Superior temporal gyrus (tissue), 1 donor: ENCODE measurements around the gene GNAI1.
A peak's percentile ranks its signal among the peaks of the same experiment; 100 is the strongest.

ENCODE experiments used
- DNase-seq: peaks from one replicate; pipeline ENCODE4 v3.0.0-alpha.2; 2016; ENCODE audit errors: extremely low spot score

GNAI1 gene

DNA sequence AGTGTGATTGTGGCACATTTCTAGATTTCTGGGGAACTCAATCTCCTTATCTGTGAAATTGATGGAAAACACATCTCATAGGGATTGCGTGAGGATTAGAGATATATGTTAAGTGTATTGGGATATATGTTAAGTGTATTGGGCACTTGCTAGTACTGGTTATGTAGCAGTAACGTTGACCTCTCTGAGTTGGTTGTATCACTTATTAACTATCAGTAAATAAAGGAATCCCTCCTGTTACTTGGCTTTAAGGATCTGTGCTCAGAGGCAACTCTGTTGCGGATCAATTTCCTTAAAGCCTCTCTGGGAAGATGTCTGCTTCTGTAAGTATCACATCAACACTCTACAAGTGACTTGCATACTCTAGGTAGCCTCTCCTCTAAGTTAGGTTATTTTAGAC lies 25.2 kb downstream of the GNAI1 start:
- no peak for DNase-seq

DNA sequence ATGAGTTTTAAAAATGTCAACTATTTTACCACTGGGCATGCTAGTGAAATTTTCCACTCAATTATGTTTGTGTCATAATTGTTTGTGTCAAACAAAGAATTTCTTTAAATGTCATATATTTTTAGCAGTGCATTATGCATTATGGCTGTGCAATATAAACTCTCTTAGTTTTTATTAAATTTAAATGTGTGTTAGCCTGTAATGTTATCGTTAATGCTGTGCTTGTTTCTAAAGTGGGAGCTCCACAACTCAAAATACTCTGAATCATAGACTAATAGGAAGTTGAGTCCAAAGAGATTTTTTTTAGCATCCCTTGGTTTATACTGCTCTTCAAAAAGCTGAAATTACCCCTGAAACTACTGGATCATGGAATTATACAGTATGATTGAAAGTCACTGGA lies 26.8 kb downstream of the GNAI1 start:
- DNase-seq = no peak

DNA sequence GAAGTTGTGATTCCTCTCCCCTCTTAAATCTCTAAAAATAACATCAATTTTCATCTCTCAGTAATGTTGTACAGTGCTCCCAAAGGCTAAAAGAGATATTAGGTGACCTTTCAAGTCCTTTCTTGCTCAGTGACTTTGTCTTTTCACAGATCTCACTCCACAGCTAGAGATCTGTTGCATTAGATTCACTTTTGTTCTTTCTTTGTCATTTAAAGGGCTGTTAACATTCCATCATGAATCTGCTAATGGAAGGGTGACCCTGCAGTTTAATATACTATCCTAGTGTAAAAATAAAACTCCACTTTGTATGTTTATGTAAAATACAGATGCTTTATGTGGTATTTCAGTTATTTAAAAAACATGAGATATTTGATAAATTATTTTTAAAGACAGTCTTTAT lies 30.5 kb downstream of the GNAI1 start:
- no peak for DNase-seq

DNA sequence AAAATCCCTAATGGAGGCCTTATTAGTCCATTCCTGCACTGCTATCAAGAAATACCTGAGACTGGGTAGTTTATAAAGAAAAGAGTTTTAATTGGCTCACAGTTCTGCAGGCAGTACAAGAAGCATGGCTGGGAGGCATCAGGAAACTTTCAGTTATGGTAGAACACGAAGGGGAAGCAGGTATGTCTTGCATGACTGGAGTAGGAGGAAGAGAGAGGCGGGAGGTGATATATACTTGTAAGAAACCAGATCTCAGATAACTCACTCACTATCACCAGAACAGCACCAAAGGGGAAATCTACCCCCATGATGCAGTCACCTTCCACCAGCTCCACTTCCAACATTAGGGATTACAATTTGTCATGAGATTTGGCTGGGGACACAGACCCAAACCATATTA lies 35.8 kb downstream of the GNAI1 start:
- no peak for DNase-seq

DNA sequence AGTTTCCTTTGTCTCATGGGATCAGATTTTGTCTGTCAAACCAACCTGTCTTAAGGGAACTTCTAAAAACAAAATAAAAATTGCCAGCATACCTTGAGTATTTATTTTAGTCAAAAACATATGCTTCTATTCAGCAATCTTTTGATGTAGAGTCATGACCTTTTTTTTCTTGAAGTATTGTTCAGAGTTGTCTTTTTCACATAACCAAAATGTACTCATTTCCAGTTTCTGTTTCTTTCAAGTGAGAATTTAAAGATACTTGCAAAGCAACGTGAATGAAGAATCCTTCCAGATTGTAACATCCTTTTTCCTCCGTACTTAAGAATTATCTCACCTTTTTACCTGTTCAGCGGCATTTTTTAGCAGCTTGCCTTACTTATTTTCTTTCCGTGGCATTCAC lies 37.8 kb downstream of the GNAI1 start:
- no peak for DNase-seq

DNA sequence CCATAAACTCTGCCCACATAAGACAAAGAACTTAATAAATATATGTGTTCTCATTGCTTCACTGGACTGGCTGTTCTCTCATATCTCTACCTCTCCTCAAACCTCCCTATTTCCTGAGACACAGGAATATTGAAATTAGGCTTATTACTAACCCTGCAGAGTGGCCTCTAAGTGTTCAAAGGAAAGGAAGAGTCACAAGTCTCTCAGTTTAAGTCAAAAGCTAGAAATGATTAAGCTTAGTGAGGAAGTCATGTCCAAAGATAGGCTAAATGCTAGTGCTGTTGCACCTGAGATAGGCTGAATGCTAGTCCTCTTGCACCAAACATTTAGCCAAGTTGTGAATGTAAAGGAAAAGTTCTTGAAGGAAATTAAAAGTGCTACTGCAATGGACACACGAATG lies 41.1 kb downstream of the GNAI1 start:
- DNase-seq = no peak

DNA sequence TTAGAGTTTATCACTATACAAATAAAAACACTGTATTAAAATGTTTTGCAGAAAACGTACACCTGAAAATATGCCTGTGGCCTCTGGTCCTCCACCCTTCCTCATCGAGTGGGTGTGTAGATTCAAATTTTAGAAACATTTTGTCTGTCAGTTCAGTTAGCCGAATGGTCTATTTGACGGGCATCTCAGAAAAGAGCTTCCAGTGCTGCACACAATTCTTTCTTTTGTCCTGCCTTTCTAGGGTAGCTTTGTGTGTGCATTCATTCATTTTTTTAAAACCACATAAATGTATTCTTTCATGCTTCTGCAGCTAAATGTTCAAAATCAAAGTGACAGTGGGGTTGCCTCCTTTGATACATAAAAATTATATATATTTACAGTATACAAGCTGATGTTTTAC lies 46.8 kb downstream of the GNAI1 start:
- DNase-seq = peak; percentile 82

DNA sequence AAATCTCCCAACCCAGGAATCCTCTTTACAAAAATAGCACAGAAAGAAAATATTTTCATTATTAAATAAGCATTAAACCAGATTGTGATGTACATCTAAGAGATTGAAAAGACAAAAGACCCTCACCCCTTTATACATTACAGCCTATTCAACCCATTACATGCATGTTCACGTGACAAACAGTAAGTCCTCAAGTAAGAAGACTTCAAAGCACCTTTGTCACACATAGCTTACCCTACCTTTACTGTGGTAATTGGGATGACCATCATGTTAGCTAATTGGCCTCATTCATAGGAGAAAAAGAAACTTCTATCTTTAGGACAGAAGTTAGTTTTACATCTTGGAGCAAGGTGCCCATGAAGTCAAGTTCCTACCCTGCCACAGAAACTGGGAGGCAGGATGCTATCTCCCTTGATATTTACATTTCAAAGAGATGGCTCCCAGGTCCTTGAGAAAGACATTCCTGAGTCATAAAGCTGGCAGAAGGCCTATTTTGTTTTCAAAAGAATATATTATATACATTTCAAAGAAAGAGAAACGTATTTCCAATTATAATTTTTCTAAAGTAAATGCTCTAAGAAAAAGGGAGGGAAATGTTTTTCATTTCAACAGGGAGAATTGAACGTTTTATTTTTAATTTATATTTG lies 48.1 kb downstream of the GNAI1 start:
- no peak for DNase-seq

DNA sequence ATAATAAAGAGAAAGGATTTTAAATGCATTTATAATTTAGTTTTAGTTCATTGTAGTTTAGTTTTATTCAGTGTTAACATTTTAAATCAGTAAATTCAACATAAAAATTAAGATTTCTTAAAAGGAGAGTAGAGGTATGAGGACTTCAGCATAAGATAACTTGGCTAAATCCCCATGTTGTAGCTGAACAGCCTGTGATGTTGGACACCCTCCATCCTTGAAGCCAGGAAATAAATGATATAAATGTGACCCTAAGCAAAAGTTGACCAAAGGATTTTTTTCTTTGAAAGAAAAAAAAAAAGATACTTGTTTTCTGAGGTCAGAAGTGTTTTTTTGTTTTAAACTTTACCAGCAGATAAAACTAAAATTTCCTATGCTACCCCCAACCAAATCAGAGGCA lies 48.7 kb downstream of the GNAI1 start:
- DNase-seq = no peak

DNA sequence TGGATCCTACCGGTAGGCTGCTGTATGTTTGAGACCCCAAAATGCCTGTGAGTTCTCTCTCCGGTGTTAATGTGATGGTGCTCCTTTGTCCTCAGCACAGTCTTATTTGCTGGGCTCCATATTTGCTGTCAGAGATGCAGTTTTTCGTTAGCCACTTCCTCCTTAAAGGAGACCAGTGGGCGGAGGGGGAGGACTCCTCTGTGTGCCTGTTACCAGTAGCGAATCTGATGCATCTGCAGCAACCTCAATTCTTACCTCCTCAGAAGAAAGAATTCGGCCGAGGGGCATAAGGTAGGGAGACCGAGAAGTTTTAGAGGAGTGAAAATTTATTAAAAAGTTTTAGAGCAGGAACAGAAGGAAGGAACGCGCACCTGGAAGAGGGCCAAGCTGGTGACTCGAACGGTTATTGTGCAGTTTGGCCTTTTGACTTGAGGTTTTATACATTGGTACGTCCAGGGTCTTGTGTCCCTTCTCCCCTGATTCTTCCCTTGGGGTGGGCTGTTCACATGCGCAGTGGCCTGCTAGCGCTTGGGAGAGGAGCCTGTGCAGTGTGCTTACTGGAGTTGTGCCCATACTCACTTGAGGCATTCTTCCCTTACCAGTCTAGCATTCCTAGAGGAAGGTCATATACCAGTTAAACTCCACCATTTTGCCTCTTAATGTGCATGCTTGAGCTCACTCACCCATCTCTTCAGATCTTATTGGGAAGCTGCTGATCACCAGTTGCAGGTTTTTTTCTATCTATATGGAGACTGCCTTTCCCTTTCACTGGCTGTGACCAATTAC lies 49.5 kb downstream of the GNAI1 start:
- DNase-seq = no peak

DNA sequence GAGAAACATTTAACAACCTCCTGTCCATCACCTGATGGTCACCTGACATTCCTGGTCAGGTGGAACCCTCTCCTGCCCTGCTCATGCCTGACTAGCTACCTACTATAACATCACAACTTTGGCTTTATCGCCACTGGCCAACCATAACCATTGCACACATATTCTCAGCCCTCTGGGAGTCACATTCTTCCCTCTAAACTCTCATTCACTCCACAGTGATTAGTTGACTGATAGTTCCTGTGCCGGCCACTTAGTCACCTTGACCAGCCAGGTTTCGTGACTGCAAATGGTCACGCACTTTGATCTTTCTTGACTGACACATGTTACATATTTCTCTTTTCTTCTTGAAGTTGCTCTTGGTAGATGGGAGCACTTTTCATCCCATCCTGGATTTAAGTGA lies 50.1 kb downstream of the GNAI1 start:
- no peak for DNase-seq

DNA sequence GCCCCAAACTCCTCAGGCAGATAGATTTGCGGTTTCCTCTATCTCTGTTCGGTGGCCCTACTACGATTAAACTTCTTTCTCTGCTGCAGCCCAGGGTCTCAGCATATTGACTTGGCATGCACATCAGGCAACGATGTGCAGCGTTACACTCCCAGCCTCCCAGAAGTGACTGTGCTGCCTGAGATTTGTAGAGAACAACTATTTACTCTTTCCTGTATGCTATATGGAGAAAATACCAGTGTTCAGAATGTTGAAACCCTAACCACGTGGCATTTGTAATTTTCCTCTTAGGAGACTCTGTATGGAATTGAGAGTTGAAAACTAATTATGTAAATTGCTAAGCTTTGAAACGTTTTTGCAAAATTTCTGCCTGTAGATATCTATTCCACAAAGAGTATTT lies 50.9 kb downstream of the GNAI1 start:
- peak; percentile 80 for DNase-seq

DNA sequence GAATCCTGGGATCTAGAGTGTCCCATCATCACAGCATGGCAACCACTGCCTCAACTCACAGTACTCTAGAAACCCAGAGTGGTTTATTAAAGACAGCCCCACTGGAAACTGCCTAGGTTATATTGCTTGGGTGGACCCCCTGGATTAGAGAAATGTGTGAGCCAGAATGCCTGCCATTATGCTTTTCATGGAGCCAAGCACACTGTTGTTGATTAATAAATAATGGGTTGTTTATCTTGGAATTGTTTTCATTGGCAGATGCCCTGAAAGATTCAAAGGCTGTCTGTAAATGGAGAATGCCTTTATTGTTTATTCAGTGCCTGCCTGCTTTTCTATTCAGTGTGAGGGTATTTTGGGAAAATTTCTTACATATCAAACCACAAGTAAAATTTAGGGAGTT lies 52.1 kb downstream of the GNAI1 start:
- peak; percentile 94 for DNase-seq

DNA sequence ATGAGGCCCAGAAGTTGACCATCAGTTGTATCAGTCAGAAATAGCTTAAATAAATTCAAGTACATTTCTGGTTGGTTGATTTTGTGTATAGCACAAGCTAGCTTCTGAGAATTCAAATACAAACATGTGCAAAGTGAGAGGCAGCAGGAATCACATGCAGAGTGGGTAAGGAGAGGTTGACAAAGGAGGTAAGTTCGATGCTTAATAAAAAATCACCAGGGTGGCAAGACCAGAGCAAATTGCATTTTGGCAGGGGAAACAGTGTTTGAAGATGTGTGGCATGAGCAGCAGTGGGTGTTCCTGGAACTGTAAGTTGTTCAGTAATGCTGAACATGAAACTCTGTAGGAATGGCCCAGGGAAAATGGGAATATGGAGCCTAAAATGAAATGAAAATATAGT lies 52.6 kb downstream of the GNAI1 start:
- DNase-seq = peak; percentile 79

DNA sequence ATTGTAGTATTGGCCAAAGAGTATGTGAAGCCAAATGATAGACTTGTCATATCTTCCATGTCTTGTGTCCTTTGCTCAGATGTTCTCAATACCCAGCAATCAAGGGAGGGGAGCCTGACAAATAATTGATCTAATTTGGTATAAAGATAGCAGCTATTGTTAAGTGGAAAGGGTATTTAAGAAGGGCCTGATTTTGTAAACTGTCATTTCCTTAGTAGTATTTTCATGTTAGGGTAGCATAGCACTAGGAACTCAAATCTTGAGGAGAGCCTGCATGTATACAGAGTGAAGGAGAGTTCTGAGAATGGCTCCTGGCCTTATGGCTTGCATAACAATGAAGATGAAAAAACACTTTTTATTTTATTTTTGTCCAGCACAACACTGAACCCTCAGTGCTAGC lies 53.1 kb downstream of the GNAI1 start:
- peak; percentile 78 for DNase-seq

DNA sequence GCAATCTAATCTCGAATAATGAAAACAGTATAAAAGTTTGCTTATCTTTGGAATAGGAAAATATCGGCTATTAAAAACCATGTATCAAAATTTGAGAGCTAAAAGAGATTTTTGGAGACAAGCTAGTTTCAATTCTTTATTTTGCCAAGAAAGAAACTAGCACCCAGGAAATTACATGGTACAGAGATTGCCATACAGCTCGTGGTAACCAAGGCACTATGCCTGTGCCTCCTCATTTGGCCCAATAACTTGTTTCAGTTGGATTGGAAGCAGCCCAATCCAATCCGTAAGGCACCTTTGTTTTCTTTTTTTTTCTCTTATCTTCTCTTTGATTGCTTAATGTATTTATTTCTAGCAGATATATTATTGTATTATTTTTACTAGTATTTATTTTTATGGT lies 55.0 kb downstream of the GNAI1 start:
- DNase-seq = no peak

DNA sequence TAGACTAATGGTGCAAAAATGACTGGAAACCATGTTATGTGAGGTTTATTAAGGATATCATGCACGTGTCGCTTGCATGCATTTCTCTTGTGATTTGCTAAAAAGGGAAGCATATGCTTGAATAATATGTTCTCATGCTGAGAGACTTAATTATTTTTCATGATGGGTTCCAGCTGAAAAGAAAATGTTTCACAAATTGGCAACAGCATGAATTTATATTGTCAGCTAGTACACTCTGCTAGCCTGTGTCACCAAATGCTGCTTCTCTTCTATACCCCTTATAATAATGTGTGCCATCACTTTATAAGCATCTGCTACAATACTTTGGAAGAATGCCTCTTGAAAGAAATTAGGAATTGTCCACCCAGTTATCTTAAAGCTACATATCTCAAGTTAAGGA lies 63.0 kb downstream of the GNAI1 start:
- no peak for DNase-seq

DNA sequence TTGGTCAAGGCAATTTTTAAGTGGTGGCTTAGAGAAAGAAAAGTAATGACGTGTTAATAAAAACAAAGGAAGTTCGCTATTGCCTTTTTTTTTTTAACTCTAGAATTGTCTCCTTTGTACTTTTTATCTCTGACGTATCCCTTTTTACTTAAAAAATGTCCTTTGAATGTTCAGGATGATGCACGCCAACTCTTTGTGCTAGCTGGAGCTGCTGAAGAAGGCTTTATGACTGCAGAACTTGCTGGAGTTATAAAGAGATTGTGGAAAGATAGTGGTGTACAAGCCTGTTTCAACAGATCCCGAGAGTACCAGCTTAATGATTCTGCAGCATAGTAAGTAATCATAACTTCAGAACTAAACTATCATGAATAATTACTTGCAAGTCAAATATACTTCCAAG lies 64.4 kb downstream of the GNAI1 start:
- DNase-seq = no peak

DNA sequence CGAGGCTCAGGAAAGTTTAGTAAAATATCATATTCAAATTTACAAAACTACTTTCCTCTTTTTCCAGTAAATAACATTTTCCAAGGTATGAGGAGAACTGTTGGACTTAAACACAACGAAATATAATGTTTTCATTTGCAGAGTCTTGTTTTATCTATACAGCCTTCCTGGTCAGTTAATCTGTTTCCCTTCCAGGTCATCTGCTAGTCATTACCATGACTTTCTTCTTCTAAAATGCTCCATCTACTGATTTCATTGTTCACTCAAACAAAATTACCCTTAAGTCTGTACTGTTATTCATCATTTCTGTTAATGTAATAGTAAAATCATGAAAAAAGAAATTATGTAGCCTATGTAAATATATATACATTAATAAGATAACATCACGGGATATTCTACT lies 69.8 kb downstream of the GNAI1 start:
- DNase-seq = no peak

DNA sequence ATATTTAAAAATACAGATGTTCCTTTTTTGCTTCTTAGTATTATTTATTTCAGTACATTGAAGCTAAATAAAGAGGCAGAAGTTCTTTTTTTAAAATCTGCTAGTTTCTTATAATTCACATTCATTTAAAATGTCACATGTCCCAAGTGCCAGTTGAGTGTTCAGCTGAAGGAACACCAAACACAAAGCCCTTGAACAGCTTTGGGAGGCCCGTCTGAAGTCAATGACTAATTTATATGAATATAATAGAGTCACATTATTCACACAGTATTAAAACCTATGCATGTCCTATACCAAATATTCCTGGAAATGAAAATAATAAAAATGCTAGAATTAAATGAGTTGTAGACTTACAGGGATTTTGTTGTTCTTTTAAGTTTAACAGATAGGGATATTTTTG lies 70.3 kb downstream of the GNAI1 start:
- DNase-seq = no peak

DNA sequence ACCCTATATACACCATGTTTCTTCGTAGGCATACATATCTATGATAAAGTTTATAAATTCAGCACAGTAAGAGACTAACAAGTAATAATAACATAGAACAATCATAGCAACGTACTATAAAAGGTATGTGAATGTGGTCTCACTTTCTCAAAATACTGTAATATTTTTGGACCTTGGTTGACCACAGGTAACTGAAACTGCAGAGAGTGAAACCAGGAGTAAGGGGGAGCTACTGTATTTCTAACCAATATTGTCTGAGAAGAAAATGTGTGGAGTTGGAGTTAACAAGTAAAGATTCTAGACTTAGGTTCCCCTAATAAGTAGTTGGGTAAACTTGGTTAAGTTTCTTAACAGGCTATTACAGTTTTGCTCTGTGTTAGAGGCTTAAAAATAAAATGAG lies 72.1 kb downstream of the GNAI1 start:
- DNase-seq = no peak

DNA sequence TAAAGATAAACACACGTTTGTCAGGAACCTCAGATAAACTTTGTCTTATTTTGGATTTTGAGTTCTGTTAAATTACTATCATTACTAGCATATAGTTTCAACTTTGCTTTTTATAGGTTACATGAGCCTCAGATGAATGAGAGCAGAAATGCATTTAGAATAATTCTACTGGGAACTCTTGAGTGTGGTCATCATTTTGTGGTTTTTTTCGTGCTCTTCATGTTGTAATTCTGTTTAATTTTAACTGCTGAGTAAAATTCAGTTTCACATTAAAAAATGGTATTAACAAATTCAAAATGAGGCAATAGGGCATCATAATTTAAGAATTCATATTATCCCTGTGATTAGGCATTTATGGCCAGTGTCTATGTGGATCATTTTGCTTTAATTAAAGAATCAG lies 72.9 kb downstream of the GNAI1 start:
- no peak for DNase-seq

DNA sequence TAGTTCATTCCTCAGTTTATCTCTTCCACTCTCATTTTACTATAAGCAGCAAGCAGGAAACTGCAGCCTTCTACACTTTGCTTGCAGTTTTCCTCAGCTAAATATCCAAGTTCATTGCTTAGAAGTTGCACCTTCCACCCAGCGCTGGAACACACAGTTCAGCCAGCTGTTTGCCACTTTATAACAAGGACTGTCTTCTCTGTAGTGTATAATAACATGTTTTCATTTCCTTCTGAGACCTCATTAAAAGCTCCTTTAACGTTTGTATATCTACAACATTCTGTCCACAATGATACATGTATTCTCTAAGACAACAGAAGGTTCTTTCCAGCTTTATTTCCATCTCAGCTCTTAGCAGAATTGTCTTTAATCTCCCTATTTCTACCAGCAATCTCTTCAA lies 74.1 kb downstream of the GNAI1 start:
- DNase-seq = no peak

DNA sequence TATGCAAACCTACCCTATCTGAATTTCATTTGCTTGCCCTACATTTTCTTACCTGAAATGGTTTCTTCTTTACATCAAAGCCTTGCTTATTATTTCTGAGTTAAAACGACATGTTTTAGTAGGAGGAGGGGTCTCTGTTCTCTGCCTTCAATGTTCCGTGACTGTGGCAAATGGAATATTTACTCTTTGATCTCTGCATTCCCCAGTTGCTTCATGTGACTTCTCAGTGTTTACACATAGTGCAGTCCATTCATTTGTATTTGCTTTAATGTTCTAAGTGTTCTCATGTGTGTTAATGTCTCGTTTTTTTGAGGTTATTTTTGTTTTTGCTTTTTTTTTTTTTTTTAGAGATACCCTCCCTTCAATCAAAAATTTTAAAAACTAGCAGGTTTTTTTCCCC lies 75.8 kb downstream of the GNAI1 start:
- no peak for DNase-seq
